PC-3 (cell line): ENCODE results near the gene C17orf67.

Experiments
- EZH2 ChIP-seq: fragments of 300-600 bp; sonication (generic); IDR thresholded peaks from one replicate; pipeline ENCODE4 v1.6.1; 2017; ENCODE audit warnings: antibody characterized with exemption, mild to moderate bottlenecking, low read length; ENCODE audit not compliant: unreplicated experiment
- EZH2phosphoT487 ChIP-seq: fragments of 300-600 bp; sonication (generic); IDR thresholded peaks from 2 replicates; pipeline ENCODE4 v1.6.1; 2018; ENCODE audit warnings: mild to moderate bottlenecking, antibody characterized with exemption, low read length, borderline replicate concordance
- TF ChIP-seq, protein P1 (sequence below): fragments of 300-600 bp; sonication (generic); conservative IDR thresholded peaks from 2 replicates; pipeline ENCODE4 v1.5.1; 2017; ENCODE audit warnings: antibody characterized with exemption, low read depth, mild to moderate bottlenecking, low read length

- TF ChIP-seq, protein P1, sequence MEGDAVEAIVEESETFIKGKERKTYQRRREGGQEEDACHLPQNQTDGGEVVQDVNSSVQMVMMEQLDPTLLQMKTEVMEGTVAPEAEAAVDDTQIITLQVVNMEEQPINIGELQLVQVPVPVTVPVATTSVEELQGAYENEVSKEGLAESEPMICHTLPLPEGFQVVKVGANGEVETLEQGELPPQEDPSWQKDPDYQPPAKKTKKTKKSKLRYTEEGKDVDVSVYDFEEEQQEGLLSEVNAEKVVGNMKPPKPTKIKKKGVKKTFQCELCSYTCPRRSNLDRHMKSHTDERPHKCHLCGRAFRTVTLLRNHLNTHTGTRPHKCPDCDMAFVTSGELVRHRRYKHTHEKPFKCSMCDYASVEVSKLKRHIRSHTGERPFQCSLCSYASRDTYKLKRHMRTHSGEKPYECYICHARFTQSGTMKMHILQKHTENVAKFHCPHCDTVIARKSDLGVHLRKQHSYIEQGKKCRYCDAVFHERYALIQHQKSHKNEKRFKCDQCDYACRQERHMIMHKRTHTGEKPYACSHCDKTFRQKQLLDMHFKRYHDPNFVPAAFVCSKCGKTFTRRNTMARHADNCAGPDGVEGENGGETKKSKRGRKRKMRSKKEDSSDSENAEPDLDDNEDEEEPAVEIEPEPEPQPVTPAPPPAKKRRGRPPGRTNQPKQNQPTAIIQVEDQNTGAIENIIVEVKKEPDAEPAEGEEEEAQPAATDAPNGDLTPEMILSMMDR, result no peak
- TF ChIP-seq EZH2 (no peak), EZH2phosphoT487 (no peak)
These were observed 2.9 kb downstream of the C17orf67 start for GRCh38 chr17:56830726-56831368.
